D721Med (cell line): ENCODE data around the gene CCDC34.

Source experiments
- DNase-seq: peaks from one replicate; pipeline ENCODE4 v3.0.0; 2011; ENCODE audit warnings: low spot score; ENCODE audit not compliant: insufficient read length
- FAIRE-seq: peaks from 2 replicates; lab custom pipeline; 2011; peaks lifted over from hg19 to GRCh38; lab: Jason Lieb, UNC
- TF ChIP-seq, protein P1 (sequence below): IDR thresholded peaks from 2 replicates; pipeline ENCODE4 v1.5.1; 2012; ENCODE audit warnings: mild to moderate bottlenecking, control low read depth; ENCODE audit not compliant: insufficient read depth; ENCODE audit errors: missing control alignments

CCDC34 gene

GRCh38 chr11:27375370-27375769 lies 12.4 kb upstream of the CCDC34 start:
- FAIRE-seq = no peak

GRCh38 chr11:27373856-27374602 lies 11.0 kb upstream of the CCDC34 start:
- FAIRE-seq (no peak), DNase-seq (no peak)
- TF ChIP-seq, protein P1, sequence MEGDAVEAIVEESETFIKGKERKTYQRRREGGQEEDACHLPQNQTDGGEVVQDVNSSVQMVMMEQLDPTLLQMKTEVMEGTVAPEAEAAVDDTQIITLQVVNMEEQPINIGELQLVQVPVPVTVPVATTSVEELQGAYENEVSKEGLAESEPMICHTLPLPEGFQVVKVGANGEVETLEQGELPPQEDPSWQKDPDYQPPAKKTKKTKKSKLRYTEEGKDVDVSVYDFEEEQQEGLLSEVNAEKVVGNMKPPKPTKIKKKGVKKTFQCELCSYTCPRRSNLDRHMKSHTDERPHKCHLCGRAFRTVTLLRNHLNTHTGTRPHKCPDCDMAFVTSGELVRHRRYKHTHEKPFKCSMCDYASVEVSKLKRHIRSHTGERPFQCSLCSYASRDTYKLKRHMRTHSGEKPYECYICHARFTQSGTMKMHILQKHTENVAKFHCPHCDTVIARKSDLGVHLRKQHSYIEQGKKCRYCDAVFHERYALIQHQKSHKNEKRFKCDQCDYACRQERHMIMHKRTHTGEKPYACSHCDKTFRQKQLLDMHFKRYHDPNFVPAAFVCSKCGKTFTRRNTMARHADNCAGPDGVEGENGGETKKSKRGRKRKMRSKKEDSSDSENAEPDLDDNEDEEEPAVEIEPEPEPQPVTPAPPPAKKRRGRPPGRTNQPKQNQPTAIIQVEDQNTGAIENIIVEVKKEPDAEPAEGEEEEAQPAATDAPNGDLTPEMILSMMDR = no peak

More at GRCh38 chr11:27375370-27375769, 12.4 kb upstream of the CCDC34 start:
- TF ChIP-seq, protein P1 = no peak
- no peak for DNase-seq

- TF ChIP-seq, protein P1 = no peak
- no peak for DNase-seq
- FAIRE-seq = no peak
Observed at GRCh38 chr11:27373392-27373791, 10.4 kb upstream of the CCDC34 start.

- FAIRE-seq (no peak), DNase-seq (no peak)
- TF ChIP-seq, protein P1 = no peak
Observed at GRCh38 chr11:27372164-27372563, 9.1 kb upstream of the CCDC34 start.

DNA sequence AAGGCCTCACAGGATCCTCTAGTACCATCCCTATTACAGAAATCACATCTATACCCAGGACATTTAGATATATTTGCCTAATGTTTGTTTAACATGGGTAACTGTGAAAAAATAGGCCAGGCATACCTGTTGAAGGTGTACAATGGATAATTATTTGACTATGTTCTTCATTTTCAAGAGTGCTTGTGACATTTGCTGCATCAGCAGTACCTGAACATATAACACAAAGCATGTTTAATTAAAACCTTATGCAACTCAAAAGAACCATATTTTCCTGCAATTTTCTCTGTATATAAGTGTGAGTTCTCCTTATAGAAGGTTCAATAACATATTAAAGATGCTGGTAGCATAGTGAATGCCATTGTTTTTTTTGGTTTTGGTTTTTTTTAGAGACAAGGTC lies 8.5 kb upstream of the CCDC34 start:
- DNase-seq (no peak), FAIRE-seq (no peak)
- TF ChIP-seq, protein P1 = no peak

- no peak for FAIRE-seq
Observed at GRCh38 chr11:27370374-27370773, 7.4 kb upstream of the CCDC34 start.

DNA sequence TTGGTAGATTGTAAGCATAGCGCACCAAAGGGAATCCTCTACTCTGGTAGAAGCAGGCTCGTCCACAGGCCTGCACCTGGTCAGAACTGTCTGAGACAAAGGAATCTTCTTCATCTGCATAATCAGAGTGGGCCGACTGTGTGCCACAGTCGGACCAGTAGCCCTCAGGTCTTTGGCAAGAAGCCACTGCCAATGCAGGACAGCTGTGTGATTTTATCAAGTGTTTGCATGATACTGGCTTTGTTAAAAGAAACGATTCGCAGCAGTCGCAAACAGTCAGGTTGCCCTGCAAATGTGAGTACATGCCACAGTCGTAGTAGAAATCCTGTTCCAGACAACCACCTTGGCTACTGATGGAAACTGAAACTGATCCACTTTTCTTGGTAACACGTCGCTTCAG lies 4.9 kb upstream of the CCDC34 start:
- no peak for DNase-seq
- TF ChIP-seq, protein P1 = no peak
- no peak for FAIRE-seq

More at GRCh38 chr11:27370374-27370773, 7.4 kb upstream of the CCDC34 start:
- no peak for DNase-seq
- TF ChIP-seq, protein P1 = no peak
